Fibroblast of lung (primary cell): Measurements from ENCODE around the gene FCN2.

ENCODE experiments used
- EZH2 ChIP-seq: IDR thresholded peaks from 2 replicates; pipeline ENCODE4 v1.5.1; 2012; ENCODE audit warnings: low read length, control low read depth, mild to moderate bottlenecking; ENCODE audit errors: missing control alignments
- TF ChIP-seq, protein P1 (sequence below), 2 donors: IDR thresholded peaks in 1 of 2; conservative IDR thresholded peaks in 1 of 2; 1 replicate in 1 of 2; 2 replicates in 1 of 2; pipeline ENCODE4 v1.5.1; 2011 to 2012; ENCODE audit warnings: low read length in 2 of 2, control low read depth in 1 of 2, inconsistent platforms in 1 of 2, low read depth in 1 of 2, mild to moderate bottlenecking in 1 of 2

GRCh38 chr9:134863306-134863902 is 17.2 kb upstream of the FCN2 start:
- no peak for TF ChIP-seq EZH2
- TF ChIP-seq, protein P1, sequence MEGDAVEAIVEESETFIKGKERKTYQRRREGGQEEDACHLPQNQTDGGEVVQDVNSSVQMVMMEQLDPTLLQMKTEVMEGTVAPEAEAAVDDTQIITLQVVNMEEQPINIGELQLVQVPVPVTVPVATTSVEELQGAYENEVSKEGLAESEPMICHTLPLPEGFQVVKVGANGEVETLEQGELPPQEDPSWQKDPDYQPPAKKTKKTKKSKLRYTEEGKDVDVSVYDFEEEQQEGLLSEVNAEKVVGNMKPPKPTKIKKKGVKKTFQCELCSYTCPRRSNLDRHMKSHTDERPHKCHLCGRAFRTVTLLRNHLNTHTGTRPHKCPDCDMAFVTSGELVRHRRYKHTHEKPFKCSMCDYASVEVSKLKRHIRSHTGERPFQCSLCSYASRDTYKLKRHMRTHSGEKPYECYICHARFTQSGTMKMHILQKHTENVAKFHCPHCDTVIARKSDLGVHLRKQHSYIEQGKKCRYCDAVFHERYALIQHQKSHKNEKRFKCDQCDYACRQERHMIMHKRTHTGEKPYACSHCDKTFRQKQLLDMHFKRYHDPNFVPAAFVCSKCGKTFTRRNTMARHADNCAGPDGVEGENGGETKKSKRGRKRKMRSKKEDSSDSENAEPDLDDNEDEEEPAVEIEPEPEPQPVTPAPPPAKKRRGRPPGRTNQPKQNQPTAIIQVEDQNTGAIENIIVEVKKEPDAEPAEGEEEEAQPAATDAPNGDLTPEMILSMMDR (conservative IDR thresholded peaks at IDR 0.05 in 1 of 2, IDR thresholded peaks at IDR 0.05 in 1 of 2; ENCODE audit: low read depth in 1 of 2, low read length in 2 of 2): no peak
